ENCODE measurements around the gene TSPAN3.

DNA sequence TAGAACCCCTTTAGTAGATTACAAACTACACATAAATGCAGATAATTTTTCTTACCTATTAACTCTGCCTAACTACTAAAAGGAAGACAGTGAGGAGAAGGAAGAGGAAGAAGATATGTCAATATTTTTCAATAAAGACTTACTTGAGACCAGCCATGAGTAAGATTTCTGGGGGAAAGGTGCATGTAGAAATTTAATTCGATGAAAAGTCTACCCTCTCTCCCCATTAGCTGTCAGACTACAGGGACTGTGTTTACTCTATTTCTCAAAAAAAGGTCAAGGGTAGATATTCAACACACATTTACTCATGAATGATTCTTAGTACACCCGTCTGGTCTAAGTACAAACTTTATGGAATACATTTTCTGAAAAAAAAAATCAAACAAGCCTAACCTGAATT is 6.8 kb downstream of the TSPAN3 start:
- TF ChIP-seq, protein P1, sequence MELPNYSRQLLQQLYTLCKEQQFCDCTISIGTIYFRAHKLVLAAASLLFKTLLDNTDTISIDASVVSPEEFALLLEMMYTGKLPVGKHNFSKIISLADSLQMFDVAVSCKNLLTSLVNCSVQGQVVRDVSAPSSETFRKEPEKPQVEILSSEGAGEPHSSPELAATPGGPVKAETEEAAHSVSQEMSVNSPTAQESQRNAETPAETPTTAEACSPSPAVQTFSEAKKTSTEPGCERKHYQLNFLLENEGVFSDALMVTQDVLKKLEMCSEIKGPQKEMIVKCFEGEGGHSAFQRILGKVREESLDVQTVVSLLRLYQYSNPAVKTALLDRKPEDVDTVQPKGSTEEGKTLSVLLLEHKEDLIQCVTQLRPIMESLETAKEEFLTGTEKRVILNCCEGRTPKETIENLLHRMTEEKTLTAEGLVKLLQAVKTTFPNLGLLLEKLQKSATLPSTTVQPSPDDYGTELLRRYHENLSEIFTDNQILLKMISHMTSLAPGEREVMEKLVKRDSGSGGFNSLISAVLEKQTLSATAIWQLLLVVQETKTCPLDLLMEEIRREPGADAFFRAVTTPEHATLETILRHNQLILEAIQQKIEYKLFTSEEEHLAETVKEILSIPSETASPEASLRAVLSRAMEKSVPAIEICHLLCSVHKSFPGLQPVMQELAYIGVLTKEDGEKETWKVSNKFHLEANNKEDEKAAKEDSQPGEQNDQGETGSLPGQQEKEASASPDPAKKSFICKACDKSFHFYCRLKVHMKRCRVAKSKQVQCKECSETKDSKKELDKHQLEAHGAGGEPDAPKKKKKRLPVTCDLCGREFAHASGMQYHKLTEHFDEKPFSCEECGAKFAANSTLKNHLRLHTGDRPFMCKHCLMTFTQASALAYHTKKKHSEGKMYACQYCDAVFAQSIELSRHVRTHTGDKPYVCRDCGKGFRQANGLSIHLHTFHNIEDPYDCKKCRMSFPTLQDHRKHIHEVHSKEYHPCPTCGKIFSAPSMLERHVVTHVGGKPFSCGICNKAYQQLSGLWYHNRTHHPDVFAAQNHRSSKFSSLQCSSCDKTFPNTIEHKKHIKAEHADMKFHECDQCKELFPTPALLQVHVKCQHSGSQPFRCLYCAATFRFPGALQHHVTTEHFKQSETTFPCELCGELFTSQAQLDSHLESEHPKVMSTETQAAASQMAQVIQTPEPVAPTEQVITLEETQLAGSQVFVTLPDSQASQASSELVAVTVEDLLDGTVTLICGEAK (IDR thresholded peaks at IDR 0.05; ENCODE audit: borderline replicate concordance): no peak
- TF ChIP-seq, protein P2, sequence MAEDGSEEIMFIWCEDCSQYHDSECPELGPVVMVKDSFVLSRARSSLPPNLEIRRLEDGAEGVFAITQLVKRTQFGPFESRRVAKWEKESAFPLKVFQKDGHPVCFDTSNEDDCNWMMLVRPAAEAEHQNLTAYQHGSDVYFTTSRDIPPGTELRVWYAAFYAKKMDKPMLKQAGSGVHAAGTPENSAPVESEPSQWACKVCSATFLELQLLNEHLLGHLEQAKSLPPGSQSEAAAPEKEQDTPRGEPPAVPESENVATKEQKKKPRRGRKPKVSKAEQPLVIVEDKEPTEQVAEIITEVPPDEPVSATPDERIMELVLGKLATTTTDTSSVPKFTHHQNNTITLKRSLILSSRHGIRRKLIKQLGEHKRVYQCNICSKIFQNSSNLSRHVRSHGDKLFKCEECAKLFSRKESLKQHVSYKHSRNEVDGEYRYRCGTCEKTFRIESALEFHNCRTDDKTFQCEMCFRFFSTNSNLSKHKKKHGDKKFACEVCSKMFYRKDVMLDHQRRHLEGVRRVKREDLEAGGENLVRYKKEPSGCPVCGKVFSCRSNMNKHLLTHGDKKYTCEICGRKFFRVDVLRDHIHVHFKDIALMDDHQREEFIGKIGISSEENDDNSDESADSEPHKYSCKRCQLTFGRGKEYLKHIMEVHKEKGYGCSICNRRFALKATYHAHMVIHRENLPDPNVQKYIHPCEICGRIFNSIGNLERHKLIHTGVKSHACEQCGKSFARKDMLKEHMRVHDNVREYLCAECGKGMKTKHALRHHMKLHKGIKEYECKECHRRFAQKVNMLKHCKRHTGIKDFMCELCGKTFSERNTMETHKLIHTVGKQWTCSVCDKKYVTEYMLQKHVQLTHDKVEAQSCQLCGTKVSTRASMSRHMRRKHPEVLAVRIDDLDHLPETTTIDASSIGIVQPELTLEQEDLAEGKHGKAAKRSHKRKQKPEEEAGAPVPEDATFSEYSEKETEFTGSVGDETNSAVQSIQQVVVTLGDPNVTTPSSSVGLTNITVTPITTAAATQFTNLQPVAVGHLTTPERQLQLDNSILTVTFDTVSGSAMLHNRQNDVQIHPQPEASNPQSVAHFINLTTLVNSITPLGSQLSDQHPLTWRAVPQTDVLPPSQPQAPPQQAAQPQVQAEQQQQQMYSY (CRISPR knock-in tag; IDR thresholded peaks at IDR 0.05): no peak
- no peak for TF ChIP-seq POLR2AphosphoS5 (IDR thresholded peaks at IDR 0.05; ENCODE audit: low read length)
- TF ChIP-seq CHD2 (IDR thresholded peaks at IDR 0.05; ENCODE audit: borderline replicate concordance, low read depth, low read length): no peak
- TF ChIP-seq, protein P3, sequence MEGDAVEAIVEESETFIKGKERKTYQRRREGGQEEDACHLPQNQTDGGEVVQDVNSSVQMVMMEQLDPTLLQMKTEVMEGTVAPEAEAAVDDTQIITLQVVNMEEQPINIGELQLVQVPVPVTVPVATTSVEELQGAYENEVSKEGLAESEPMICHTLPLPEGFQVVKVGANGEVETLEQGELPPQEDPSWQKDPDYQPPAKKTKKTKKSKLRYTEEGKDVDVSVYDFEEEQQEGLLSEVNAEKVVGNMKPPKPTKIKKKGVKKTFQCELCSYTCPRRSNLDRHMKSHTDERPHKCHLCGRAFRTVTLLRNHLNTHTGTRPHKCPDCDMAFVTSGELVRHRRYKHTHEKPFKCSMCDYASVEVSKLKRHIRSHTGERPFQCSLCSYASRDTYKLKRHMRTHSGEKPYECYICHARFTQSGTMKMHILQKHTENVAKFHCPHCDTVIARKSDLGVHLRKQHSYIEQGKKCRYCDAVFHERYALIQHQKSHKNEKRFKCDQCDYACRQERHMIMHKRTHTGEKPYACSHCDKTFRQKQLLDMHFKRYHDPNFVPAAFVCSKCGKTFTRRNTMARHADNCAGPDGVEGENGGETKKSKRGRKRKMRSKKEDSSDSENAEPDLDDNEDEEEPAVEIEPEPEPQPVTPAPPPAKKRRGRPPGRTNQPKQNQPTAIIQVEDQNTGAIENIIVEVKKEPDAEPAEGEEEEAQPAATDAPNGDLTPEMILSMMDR (IDR thresholded peaks at IDR 0.05 in 2 of 3, conservative IDR thresholded peaks at IDR 0.05 in 1 of 3; ENCODE audit: control insufficient read depth in 2 of 3, extremely low read depth in 1 of 3, insufficient read depth in 1 of 3, low read depth in 3 of 3, low read length in 3 of 3): no peak
- TF ChIP-seq, protein P4, sequence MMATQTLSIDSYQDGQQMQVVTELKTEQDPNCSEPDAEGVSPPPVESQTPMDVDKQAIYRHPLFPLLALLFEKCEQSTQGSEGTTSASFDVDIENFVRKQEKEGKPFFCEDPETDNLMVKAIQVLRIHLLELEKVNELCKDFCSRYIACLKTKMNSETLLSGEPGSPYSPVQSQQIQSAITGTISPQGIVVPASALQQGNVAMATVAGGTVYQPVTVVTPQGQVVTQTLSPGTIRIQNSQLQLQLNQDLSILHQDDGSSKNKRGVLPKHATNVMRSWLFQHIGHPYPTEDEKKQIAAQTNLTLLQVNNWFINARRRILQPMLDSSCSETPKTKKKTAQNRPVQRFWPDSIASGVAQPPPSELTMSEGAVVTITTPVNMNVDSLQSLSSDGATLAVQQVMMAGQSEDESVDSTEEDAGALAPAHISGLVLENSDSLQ (IDR thresholded peaks at IDR 0.05): no peak
- TF ChIP-seq ATF7 (IDR thresholded peaks at IDR 0.05; ENCODE audit: low read depth): no peak
- TF ChIP-seq, protein P5, sequence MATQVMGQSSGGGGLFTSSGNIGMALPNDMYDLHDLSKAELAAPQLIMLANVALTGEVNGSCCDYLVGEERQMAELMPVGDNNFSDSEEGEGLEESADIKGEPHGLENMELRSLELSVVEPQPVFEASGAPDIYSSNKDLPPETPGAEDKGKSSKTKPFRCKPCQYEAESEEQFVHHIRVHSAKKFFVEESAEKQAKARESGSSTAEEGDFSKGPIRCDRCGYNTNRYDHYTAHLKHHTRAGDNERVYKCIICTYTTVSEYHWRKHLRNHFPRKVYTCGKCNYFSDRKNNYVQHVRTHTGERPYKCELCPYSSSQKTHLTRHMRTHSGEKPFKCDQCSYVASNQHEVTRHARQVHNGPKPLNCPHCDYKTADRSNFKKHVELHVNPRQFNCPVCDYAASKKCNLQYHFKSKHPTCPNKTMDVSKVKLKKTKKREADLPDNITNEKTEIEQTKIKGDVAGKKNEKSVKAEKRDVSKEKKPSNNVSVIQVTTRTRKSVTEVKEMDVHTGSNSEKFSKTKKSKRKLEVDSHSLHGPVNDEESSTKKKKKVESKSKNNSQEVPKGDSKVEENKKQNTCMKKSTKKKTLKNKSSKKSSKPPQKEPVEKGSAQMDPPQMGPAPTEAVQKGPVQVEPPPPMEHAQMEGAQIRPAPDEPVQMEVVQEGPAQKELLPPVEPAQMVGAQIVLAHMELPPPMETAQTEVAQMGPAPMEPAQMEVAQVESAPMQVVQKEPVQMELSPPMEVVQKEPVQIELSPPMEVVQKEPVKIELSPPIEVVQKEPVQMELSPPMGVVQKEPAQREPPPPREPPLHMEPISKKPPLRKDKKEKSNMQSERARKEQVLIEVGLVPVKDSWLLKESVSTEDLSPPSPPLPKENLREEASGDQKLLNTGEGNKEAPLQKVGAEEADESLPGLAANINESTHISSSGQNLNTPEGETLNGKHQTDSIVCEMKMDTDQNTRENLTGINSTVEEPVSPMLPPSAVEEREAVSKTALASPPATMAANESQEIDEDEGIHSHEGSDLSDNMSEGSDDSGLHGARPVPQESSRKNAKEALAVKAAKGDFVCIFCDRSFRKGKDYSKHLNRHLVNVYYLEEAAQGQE (IDR thresholded peaks at IDR 0.05; ENCODE audit: low read depth, low read length): no peak
